GM18870 (cell line): Measurements from ENCODE around the gene ATG13.
"Not testable (repeated sequence)": the region's sequence is repeated elsewhere in the genome, so short reads cannot be mapped to it uniquely, and the experiment has no call there.

Experiments
- ATAC-seq: cut with Tn5 transposase; IDR thresholded peaks from one replicate; pipeline ENCODE4 v1.9.1; 2021; ENCODE audit warnings: moderate library complexity; ENCODE audit not compliant: unreplicated experiment

ATG13 gene

DNA sequence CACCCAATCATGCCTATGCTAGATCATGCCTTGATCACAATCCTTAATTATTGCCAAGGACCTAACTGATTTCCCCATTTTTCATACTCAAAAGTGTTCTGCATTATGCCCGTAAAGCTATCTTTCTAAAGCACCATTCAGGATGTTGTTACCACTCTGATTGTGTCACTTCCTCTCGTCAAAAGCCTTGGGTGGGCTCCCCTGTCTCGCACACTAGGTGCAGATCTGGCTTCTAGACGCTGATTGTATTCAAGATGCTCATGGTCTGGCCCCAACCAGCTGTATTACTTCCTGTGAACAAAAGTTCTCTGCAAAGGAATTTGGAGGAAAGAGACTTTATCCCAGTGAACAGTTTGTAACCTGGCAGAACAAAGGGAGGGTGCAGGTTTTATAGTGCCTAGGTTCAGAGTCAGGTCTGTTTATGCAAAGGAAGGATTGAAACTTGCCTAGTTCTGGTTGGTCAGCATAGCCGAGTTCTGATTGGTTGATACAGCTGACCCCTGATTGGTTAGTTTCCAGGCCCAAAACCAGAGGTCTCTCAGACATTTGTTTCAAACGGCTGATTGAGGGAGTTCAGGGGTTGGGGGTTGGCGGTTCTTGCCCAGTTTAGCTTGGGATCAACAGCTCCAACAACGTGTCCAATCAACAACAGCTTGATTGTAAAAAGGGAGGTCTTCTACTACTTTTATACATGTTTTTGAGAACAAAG lies 25.4 kb downstream of the ATG13 start:
- ATAC-seq, result no peak

DNA sequence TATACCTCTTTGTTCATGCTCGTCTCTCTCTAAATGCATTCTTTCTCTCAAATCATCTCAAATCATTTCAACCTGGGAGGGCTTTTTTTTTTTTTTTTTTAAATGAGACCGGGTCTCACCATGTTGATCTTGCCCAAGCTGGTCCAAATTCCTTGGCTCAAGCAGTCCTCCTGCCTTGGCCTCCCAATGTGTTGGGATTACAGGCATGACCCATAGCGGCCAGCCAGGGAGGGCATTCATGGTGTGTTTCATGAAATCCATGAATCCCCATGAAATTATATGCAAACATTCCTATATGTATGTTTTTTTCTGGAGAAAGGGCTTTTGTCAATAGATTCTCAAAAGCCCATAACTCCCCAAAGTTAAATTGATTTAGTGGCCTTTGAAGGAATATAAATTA lies 26.2 kb downstream of the ATG13 start:
- no peak for ATAC-seq

DNA sequence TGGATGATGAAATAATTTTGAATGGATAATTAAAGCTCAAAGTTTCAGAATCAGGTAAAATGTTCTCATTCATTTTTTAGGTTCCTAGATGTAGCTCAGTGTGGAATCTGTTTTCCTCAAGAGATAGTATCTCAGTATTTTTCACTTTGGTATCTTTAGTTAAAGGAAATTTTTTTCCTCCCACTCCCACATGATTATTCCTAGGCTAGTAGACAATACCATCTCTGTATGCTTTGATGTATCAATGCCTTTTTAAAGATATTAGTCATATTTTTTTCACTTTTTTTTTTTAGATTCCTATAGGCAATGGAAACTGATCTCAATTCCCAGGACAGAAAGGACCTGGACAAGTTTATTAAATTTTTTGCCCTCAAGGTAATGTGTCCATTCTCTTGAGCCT lies 26.6 kb downstream of the ATG13 start:
- no peak for ATAC-seq

DNA sequence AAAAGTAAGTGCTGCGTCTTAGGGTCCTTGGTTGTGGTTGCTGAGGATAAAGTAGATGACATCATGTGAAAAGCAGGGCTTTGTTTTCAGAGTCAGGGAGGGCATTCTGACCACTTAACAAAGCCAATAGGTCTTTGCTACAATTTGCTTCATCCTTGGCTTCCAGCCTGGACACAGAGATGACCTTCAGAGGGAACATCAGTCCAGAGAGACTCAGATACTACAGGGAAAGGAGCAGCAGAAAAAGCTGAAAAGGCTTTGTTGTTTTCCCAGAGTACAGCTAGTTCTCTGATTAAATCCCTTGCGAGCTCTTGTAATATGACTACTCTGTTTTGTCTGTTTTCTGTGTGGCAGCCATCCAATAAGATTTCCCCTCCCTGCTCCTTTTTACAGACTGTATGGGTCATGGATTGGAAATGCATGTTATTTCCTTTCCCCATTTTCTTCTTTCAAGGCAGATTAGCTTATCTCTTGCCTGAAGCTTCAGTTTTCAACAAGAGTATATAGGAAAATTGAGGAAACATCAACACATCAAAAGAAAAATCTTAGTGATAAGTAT lies 31.9 kb downstream of the ATG13 start:
- no peak for ATAC-seq

DNA sequence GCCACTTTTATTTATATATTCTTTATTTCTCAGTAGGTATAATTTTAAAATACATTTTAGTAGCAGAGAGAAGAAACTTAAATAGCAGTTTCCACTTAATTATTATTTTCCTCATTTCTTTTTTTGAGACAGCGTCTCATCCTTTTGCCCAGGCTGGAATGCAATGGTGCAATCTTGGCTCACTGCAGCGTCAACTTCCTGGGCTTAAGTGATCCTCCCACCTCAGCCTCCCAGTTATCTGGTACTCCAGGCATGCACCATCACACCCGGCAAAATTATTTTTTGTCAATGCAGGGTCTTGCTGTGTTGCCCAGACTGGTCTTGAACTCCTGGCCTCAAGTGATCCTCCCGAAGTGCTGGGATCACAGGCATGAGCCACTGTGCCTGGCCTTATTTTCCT lies 38.3 kb downstream of the ATG13 start:
- ATAC-seq, result no peak

DNA sequence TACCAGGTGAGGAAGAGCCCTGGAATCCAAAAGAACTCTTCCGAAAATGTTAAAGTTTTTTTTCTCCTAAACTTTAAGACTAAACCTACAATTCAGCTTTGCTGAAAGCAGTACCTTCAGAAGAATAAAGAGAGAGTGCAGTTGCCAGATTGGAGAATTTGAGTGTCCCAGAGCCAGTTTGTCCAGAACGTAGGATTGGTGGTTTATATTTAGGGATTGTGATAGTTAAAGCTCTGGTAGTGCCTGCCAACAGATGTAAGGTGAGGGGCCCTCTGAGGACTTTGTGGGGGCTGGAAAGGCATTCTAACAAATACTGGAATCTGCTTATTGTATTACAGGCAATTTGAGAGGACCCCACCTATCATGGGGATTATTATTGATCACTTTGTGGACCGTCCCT lies 39.8 kb downstream of the ATG13 start:
- no peak for ATAC-seq

DNA sequence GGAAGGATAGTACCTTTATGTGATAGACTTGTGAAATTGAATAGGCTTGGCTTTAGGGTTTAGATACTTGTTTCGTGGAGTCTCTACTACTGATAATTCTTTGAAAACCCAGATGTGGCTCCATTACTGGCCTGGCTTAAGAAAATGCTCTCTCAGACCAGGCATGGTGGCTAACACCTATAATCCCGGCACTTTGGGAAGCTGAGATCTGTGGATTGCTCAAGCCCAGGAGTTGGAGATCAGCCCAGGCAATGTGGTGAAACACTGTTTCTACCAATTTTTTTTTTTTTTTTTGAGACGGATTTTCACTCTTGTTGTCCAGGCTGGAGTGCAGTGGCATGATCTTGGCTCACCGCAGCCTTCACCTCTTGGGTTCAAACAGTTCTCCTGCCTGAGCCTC lies 40.9 kb downstream of the ATG13 start:
- no peak for ATAC-seq

DNA sequence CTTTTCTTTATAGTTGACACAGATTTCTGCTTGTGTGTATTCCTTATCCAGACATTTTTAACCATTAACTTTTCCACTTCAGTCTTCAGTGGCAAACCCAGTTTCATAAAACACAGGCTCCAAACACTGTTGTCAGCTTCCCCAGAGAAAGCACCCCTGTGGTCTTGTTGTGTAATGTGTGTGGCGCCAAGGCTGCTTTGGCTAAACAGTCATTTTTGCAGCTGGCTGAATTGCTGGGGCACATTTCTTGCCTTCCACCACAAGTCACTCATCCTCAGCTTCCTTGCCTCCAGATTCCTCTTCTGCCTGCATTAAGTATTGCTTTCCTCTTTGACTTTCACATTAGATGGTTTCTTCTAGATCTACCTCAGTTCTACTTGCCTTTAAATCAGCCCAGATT lies 42.6 kb downstream of the ATG13 start:
- no peak for ATAC-seq

DNA sequence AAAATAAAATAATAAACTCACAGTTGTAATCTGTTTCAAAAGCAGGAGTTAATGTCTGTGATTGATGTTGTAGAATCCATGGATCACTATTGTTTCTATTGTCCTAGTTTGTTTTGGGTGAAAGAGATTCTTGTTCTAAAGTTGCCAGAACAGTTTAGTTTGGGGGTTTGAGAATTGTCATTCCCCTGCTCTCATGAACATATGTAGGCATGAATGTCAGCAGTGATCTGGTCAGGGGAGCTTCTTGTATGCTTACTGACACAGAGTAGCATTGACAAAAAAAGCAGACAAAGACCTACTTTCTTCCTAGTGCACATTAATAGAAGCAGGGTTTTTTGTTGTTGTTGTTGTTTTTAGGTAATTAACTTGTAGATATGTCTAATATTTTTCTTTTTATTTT lies 44.5 kb downstream of the ATG13 start:
- ATAC-seq, result no peak

DNA sequence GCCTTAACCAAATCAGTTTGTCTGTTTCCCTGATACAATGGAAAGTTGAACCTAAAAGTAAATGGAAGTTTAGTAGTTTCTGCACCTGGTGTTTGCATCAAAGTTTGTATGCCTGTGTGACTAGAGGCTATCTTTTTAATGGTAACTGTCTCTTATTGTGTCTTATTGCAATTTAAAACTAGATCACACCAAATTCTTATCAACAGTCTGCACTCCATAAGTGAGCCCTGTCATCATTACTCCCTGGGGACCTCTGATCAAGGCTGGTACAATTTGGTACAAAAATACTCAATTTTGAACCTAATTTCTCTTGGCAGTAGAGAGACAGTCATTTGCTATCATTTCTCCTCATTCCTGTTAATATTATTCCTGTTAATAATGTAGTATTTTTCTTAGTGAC lies 45.0 kb downstream of the ATG13 start:
- no peak for ATAC-seq

DNA sequence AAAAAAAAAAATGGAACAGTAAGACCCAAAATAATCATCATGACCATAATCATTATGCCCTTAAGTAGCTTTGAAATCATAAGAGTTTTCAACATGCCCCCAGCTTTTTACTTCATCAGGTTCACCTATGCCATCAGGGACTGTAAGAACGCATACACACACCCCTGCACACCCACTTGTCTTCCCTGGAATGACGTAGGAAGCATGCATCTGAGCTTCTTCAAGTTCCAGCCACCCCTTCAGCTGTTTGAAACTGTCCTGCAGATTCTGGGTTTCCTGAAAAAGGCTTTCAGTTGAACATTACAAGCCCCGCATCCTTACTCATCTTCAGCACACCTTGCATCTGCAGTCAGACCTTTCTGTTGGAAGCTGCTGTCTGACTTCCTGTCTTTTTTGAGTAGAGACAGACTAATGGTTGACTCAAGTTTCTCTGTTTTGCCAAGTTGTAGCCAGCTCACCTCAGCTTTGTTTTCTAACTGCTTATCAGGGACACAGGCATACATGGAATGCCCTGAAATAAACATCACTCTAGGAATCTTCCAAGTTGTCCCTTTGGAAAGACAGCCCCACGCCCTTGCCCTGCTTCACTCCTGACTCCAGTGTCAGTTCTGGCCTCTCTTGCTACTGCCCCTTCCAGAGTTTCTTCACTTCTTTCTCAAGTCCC lies 46.1 kb downstream of the ATG13 start:
- no peak for ATAC-seq

DNA sequence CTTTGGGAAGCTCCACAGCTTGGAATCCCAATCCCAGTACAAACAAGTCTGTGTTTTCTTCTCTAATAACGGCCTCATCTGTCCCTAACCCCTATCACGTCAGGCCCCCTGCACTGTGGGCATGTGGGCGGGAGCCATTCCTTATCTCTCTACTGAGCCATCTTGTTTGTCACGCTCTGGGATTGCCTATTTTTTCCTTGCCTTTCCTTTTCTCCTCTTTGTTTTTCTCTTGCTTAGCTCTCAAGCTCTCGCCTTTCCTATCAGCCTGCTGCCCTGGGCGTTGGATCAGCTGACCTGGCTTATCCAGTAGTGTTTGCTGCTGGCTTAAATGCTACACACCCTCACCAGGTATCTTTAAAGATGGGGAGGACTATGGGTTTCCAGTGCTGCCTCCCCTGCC lies 47.3 kb downstream of the ATG13 start:
- ATAC-seq, result no peak

DNA sequence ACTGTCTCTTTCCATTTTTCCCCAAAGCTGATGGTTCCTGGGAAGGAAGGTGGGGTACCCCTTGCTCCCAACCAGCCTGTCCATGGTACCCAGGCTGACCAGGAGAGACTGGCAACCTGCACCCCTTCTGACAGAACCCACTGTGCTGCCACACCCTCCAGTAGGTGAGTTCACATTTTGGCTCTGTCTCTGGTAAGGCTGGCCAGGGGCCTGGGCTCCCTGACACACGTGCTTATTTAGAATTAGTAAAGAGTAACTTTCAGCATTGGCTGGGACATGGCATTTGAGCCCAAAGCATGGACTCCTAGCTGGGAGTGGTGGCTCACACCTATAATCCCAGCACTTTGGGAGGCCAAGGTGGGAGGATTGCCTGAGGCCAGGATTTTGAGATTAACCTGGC lies 48.0 kb downstream of the ATG13 start:
- ATAC-seq, result no peak

DNA sequence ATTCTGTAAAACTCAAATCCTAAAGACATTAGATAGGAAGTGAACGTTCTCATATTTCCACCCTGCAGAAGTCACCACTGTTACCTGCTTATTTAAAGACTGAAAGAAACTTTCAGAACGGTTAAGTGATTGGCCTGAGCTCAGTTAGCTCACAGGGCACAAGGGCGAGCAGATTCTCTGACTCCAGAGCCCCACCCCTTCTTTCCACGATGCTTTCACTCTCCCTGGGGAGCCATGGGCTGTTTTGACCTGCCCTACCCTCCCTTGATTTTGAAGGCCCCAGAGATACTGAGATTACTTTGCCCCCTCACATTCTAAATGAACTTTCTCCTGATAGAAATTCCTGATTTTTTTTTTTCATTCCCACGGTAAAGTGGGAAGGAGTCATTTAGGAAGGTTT lies 49.2 kb downstream of the ATG13 start:
- ATAC-seq, result no peak

DNA sequence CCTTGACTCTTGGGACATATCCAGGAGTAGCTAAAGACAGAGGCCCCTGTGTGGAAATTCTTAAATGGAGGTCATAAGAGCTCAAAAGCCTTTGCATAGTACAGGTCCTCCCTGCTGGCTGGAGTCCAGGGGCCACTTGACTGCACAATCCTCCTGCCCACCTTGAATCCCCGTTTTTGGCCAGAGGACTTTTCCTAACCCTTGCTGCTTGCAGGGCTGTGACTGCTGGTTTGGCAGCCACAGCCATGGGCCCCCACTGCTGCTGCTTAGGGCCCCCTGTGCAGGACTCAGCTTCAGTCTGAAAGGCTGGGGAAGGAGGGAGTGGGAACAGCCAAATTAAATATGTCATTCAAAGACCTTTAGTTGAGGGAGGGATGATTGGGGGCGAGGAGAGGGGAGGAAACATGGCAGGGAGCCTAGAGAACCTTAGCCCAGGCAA lies 49.7 kb downstream of the ATG13 start:
- no peak for ATAC-seq

DNA sequence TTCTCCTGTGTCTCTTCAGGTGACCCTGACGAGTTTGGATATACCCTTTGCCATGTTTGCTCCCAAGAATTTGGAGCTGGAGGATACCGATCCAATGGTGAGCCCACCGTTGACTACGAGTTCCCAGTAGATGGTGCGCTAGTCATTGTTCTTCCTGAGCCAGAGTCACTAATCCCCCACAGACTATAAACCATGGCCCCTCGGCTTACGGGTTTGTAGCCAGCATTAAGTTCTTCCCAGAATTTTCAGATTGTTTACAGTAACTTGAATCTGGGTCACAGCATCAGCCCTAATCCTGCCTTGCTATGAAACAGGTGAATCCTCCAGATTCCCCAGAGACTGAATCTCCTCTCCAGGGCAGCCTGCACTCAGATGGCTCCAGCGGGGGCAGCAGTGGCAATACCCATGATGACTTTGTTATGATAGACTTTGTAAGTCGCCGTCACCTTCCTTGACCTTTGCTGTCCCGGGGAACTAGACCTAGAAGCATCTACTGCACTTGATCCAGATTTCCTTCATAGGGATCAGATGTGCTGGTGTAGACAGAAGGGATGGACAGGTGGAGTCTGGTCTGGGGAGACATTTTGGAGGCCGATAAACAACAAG lies 51.2 kb downstream of the ATG13 start:
- no peak for ATAC-seq

DNA sequence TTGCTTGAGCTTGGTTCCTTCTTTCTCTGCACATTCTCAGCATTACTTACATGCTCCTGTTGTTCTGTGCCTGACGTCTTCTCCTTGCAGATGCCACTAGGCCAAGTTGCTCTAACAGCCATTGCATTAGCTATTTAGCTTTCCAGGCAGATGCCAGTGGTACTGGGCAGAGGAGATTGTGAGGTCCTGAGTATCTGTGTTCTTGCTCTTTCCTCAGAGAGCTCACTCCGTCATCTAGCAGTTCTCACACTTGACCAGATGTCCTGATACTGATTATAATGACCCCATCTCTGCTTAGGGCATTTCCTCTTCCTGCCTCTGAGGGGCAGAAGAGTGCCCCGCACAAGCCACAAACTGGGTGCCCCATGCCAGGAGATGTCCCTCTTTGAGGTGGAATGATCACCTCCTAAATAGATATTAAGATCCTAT lies 52.4 kb downstream of the ATG13 start:
- no peak for ATAC-seq

DNA sequence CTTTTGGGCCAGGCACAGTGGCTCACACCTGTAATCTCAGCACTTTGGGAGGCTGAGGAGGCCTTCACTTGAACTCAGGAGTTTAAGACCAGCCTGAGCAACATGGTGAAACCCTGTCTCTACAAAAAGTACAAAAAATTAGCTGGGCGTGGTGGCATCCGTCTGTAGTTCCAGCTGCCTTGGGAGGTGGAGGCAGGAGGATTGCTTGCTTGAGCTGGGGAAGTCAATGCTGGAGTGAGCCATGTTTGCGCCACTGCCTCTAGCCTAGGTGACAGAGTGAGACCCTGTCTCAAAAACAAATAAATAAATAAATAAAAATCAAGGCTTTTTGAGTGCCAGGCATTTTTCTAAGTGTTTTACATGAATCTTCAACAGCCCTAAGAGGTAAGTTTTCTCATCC lies 53.2 kb downstream of the ATG13 start:
- ATAC-seq, result not testable (repeated sequence)

DNA sequence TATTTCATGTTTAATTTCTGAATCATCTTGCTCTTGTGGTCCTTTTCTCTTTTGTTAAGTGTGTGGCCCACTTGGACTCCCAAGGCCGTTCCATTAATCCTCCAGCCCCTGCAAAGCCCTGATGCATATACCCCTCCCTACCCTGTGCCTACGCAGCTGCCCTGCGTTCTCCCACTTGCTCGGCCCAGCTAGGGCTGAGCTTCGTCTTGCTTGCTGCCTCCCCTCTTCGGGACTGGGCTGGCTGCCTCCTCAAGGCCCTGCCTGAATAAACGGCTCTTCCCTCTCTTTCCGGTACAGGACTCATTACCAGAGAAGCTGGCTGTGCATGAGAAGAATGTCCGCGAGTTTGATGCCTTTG lies 54.6 kb downstream of the ATG13 start:
- no peak for ATAC-seq

DNA sequence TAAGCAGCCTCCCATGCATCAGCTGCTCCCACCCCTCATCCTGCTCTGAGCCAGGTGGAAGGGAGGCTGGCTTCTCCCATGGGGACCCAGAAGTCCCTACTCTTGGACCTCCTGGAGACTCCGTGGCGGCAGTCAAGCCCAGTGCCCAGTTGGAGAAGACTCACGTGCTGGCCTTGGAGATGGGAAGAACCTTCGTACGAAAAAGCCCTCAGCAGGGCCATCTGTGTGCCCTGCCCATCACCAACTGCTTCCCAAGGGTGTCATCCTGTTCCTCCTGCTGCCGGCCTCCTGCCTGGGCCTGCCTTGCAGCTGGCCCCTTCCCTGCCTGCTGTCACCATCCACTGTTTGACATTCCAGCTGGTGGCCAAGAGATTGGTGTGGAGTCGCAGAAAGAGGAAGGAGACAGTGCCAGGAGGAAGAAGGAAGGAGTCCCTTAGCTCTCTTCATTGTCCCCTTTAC lies 55.1 kb downstream of the ATG13 start:
- ATAC-seq, result no peak

DNA sequence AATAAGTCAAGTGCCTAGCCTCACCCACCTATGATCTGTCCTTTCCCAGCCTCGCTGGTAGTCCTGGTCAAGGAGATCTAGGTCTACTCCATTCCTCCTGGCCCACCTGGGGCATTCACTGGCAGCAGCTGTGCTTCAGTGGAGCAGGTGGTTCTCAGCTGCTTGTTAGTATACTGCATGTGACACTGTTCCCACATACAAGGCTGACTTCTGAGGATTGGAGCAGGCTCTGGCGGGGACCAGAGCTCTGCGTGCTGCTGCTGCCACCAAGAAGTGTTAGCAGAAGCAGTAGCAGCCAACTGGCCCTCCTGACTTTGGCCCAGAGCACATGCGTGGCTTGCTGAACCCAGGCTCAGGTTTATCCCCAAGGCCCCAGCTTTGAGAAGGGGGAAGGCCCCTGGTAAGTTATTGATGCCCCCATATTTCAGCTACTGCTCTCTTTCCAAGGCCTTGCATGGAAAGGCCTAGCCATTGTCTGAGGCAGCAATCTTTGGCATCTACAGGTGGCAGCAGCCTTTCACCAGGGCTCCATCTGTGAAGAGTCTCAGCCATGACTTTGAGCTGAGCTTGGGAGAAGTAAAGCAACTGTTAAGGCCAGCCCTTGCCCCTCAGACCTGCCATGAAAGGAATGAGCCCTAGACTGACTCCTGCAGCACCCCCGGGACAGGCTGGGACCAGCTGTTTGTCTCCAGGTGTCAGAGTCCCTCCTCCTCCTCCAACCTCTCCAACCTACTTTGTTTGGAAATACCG lies 56.5 kb downstream of the ATG13 start:
- no peak for ATAC-seq
